IPS-11a (cell line): ENCODE results near the gene CALHM4.
"Not testable (repeated sequence)": the region's sequence is repeated elsewhere in the genome, so short reads cannot be mapped to it uniquely, and the experiment has no call there.

Experiments
- H3K4me3 ChIP-seq: one replicate; pipeline ENCODE4 v1.5.1; 2013; ENCODE audit warnings: low read depth, low read length, control low read depth

CALHM4 gene

GRCh38 chr6:116572162-116572561 is 18.6 kb downstream of the CALHM4 start:
- peak overlapping the region; percentile 96 for H3K4me3 ChIP-seq

GRCh38 chr6:116575227-116575626 is 21.7 kb downstream of the CALHM4 start:
- no peak overlapping the region for H3K4me3 ChIP-seq

GRCh38 chr6:116577486-116577885 is 23.9 kb downstream of the CALHM4 start:
- H3K4me3 ChIP-seq, result no peak overlapping the region

- H3K4me3 ChIP-seq, result no peak overlapping the region
Observed at GRCh38 chr6:116578335-116578734, 24.8 kb downstream of the CALHM4 start.

- no peak overlapping the region for H3K4me3 ChIP-seq
Observed at GRCh38 chr6:116579143-116579542, 25.6 kb downstream of the CALHM4 start.

GRCh38 chr6:116580198-116580597 is 26.6 kb downstream of the CALHM4 start:
- H3K4me3 ChIP-seq, result no peak overlapping the region

- H3K4me3 ChIP-seq, result no peak overlapping the region
Observed at GRCh38 chr6:116586276-116586675, 32.7 kb downstream of the CALHM4 start.

GRCh38 chr6:116586738-116587137 is 33.2 kb downstream of the CALHM4 start:
- H3K4me3 ChIP-seq, result no peak overlapping the region

GRCh38 chr6:116595247-116595646 is 41.7 kb downstream of the CALHM4 start:
- no peak overlapping the region for H3K4me3 ChIP-seq

- no peak overlapping the region for H3K4me3 ChIP-seq
Observed at GRCh38 chr6:116596815-116597214, 43.3 kb downstream of the CALHM4 start.

GRCh38 chr6:116603916-116604315 is 50.4 kb downstream of the CALHM4 start:
- H3K4me3 ChIP-seq, result not testable (repeated sequence)

- not testable (repeated sequence) for H3K4me3 ChIP-seq
Observed at GRCh38 chr6:116604868-116605267, 51.3 kb downstream of the CALHM4 start.

GRCh38 chr6:116605935-116606334 is 52.4 kb downstream of the CALHM4 start:
- no peak overlapping the region for H3K4me3 ChIP-seq
